Measurements from ENCODE around the gene MACROD2.

DNA sequence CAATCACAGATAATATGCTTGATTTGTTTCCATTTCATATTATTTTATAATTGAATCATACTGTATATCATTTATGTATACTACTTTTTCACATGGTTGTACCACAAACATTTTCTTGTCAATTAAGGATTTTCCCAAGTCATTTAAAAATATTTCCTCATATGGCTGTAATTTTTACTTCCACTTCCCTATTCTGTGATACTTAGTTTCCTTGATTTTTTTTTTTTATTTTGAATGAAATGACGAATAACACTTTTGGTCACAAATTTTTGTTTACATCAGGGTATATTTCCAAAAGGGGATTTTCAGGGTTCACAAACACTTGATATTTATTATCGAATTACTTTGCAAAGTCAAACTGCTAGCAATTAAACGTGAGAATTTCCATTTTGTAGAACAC, 2062.3 kb downstream of the MACROD2 start:
- TF ChIP-seq TAF1 (IDR thresholded peaks at IDR 0.05; ENCODE audit: borderline replicate concordance, insufficient read depth, low read length) (no peak), POLR2AphosphoS5 (IDR thresholded peaks at IDR 0.05; ENCODE audit: low read depth, low read length) (no peak), REST (IDR thresholded peaks at IDR 0.05; ENCODE audit: insufficient read depth in 1 of 2, low read depth in 2 of 2, low read length in 2 of 2) (no peak)
